GM12878 (cell line): ENCODE data around the gene MIER3. TPM values are rescaled to one million over a fixed set of nuclear protein-coding genes. Genes with fewer than 3 reads are reported as not detected.

Experiments used
- ATAC-seq: fragments of 200-7000 bp; cut with Tn5 transposase; 3 replicates; pipeline ENCODE4 v1.9.1; 2020; ENCODE audit warnings: mild to moderate bottlenecking, moderate library complexity
- BruUV-seq: library from RNA; stranded (reverse); fragments of 400-500 nt; replicated peaks from 2 replicates; lab custom pipeline; 2021; lab: Mats Ljungman, UMichigan
- CTCF ChIA-PET: fragments of 300-600 bp; sonication (Branson Sonifier 250); formaldehyde crosslinking; extraction: SDS; loops from one replicate; lab custom pipeline; 2021; ENCODE audit warnings: inconsistent platforms; lab: Yijun Ruan, JAX
- POLR2A ChIA-PET: fragments of 350-600 bp; formaldehyde crosslinking; extraction: SDS; loops from one replicate; lab custom pipeline; 2021; ENCODE audit warnings: inconsistent platforms; lab: Charles Lee
- RAD21 ChIA-PET: fragments of 300-600 bp; sonication (Branson Sonifier 250); formaldehyde crosslinking; loops from one replicate; lab custom pipeline; 2023; ENCODE audit warnings: antibody characterized with exemption; ENCODE audit not compliant: unreplicated experiment; lab: Charles Lee
- SMC1A ChIA-PET: fragments of 300-600 bp; sonication (Branson Sonifier 250); formaldehyde crosslinking; loops from one replicate; lab custom pipeline; 2023; ENCODE audit not compliant: unreplicated experiment, uncharacterized antibody; lab: Charles Lee
- DNase-seq: peaks from one replicate; pipeline ENCODE4 v3.0.0-alpha.2; 2011; ENCODE audit warnings: low read depth, low spot score
- FAIRE-seq: peaks from 3 replicates; lab custom pipeline; 2011; peaks lifted over from hg19 to GRCh38; lab: Jason Lieb, UNC
- H2AFZ ChIP-seq: 2 replicates; pipeline ENCODE4 v1.6.0; 2011; ENCODE audit warnings: low read depth, low read length, control low read depth; ENCODE audit not compliant: control insufficient read depth
- H3K27ac ChIP-seq: 2 replicates; pipeline ENCODE4 v1.5.1; 2011; ENCODE audit warnings: control low read depth; ENCODE audit not compliant: control insufficient read depth, insufficient read depth
- H3K27me3 ChIP-seq, 2 experiments: replicated peaks in 1 of 2; 2 replicates each; pipeline versions ENCODE4 v1.6.0 to v1.6.1; 2011; ENCODE audit warnings: low read length in 1 of 2; ENCODE audit not compliant: control insufficient read depth in 2 of 2, insufficient read depth in 2 of 2
- H3K36me3 ChIP-seq, 2 experiments: 2 replicates each; pipeline ENCODE4 v1.5.1; 2011; ENCODE audit warnings: low read length in 1 of 2; ENCODE audit not compliant: control insufficient read depth in 2 of 2, insufficient read depth in 2 of 2
- H3K4me1 ChIP-seq: 2 replicates; pipeline ENCODE4 v1.6.1; 2011; ENCODE audit warnings: mild to moderate bottlenecking, low read length, moderate library complexity, mixed read lengths; ENCODE audit not compliant: control insufficient read depth, insufficient read depth
- H3K4me2 ChIP-seq: 2 replicates; pipeline ENCODE4 v1.6.0; 2011; ENCODE audit warnings: control low read depth; ENCODE audit not compliant: control insufficient read depth, insufficient read depth
- H3K4me3 ChIP-seq: fragments of 200-600 bp; sonication (generic); 2 replicates; pipeline ENCODE4 v1.5.1; 2016
- H3K79me2 ChIP-seq: 2 replicates; pipeline ENCODE4 v1.6.0; 2011; ENCODE audit warnings: low read length; ENCODE audit not compliant: control insufficient read depth, insufficient read depth
- H3K9ac ChIP-seq: 2 replicates; pipeline ENCODE4 v1.8.0; 2011; ENCODE audit warnings: low read length, control low read depth, mixed read lengths; ENCODE audit not compliant: control insufficient read depth, insufficient read depth
- H3K9me3 ChIP-seq: replicated peaks from 3 replicates; pipeline ENCODE4 v1.5.1; 2011; ENCODE audit warnings: mild to moderate bottlenecking, low read length; ENCODE audit not compliant: control insufficient read depth, insufficient read depth
- H4K20me1 ChIP-seq: 2 replicates; pipeline ENCODE4 v1.6.0; 2011; ENCODE audit not compliant: control insufficient read depth, insufficient read depth
- ATF3 ChIP-seq: IDR thresholded peaks from 2 replicates; pipeline ENCODE4 v1.6.1; 2011; ENCODE audit warnings: low read depth, mild to moderate bottlenecking, low read length, moderate library complexity, borderline replicate concordance; ENCODE audit errors: extremely low read depth
- BCL11A ChIP-seq: IDR thresholded peaks from 2 replicates; pipeline ENCODE4 v1.6.1; 2011; ENCODE audit warnings: low read depth, low read length
- CBFB ChIP-seq: IDR thresholded peaks from 2 replicates; pipeline ENCODE4 v1.6.1; 2016; ENCODE audit warnings: antibody characterized with exemption, low read depth
- HDAC2 ChIP-seq: fragments of 200-600 bp; sonication (generic); IDR thresholded peaks from 2 replicates; pipeline ENCODE4 v1.6.1; 2017
- PKNOX1 ChIP-seq: fragments of 450-650 bp; IDR thresholded peaks from 2 replicates; pipeline ENCODE4 v1.6.1; 2016; ENCODE audit warnings: mild to moderate bottlenecking
- PML ChIP-seq: IDR thresholded peaks from 2 replicates; pipeline ENCODE4 v1.6.1; 2012; ENCODE audit warnings: low read length, inconsistent platforms
- POLR2AphosphoS5 ChIP-seq: IDR thresholded peaks from 2 replicates; pipeline ENCODE4 v1.6.1; 2011; ENCODE audit warnings: mild to moderate bottlenecking, low read length, inconsistent platforms
- SIN3A ChIP-seq: IDR thresholded peaks from 2 replicates; pipeline ENCODE4 v1.6.1; 2012; ENCODE audit warnings: low read depth, low read length, improper control_type of control experiment
- SMC3 ChIP-seq: IDR thresholded peaks from 2 replicates; pipeline ENCODE4 v1.6.1; 2011; ENCODE audit warnings: low read length, improper control_type of control experiment, borderline replicate concordance
- USF2 ChIP-seq: IDR thresholded peaks from 2 replicates; pipeline ENCODE4 v1.6.1; 2011; ENCODE audit warnings: low read depth, low read length, improper control_type of control experiment, borderline replicate concordance
- YBX1 ChIP-seq: fragments of 450-650 bp; IDR thresholded peaks from 2 replicates; pipeline ENCODE4 v1.6.1; 2016; ENCODE audit warnings: antibody characterized with exemption
- ZNF24 ChIP-seq: fragments of 450-650 bp; IDR thresholded peaks from 2 replicates; pipeline ENCODE4 v1.6.1; 2017; ENCODE audit warnings: antibody characterized with exemption, mild to moderate bottlenecking
- WGBS: methylation state at CpG from one replicate; pipeline ENCODE4 v1.1.6; 2016; ENCODE audit warnings: low lambda C conversion rate; ENCODE audit not compliant: insufficient replicate concordance, insufficient coverage; ENCODE audit errors: missing lambda C conversion rate; 5-methylcytosine and 5-hydroxymethylcytosine counted together
- in situ Hi-C: fragments of 300-500 bp; cut with MboI; formaldehyde crosslinking; loops from 9 replicates; pipeline ENCODE4 v1.14.3; 2018; ENCODE audit warnings: mixed read lengths
- intact Hi-C: fragments of 100-400 bp; cut with micrococcal nuclease; formaldehyde crosslinking; loops from one replicate; pipeline ENCODE4 v1.14.2; 2022; ENCODE audit not compliant: unreplicated experiment
- polyA plus RNA-seq, 11 experiments: library from polyadenylated mRNA; depleted of rRNA in 4 of 11; unstranded in 6 of 11; stranded (reverse) in 5 of 11; fragments of >200 nt; fragmentation: Nextera tagmentation in 4 of 11; fragmentation: Illumina TruSeq in 1 of 11; extraction: Ambion mirVana in 4 of 11; extraction: Trizol in 1 of 11; gene quantifications; 1 replicate in 1 of 11; 2 replicates in 10 of 11; pipeline versions ENCODE4 v1.2.1 to v1.2.3, GENCODE V29; 2011 to 2016; ENCODE audit warnings: inconsistent platforms in 2 of 11, missing spikeins in 2 of 11, low read depth in 1 of 11
- total RNA-seq, 4 experiments: library from RNA; depleted of rRNA in 3 of 4; stranded (reverse); fragments of >200 nt in 3 of 4; fragmentation: Illumina TruSeq in 1 of 4; extraction: Trizol in 1 of 4; gene quantifications; 2 replicates each; pipeline versions ENCODE4 v1.2.1 to v1.2.3, GENCODE V29; 2013 to 2021
- TF ChIP-seq, protein P1 (sequence below): fragments of 450-650 bp; IDR thresholded peaks from 2 replicates; pipeline ENCODE4 v1.6.1; 2016; ENCODE audit warnings: mild to moderate bottlenecking, moderate library complexity, borderline replicate concordance
- TF ChIP-seq, protein P2 (sequence below): fragments of 450-650 bp; IDR thresholded peaks from 2 replicates; pipeline ENCODE4 v1.6.1; 2014; ENCODE audit warnings: mild to moderate bottlenecking

MIER3 gene
- total and polyA plus RNA-seq, 10 of the 15 experiments (the other 5 are each of a cell fraction or from before 2014, with no cell fraction given), result 2.9 to 14.6 (median 7.2) TPM

GRCh38 chr5:56964173-56964572, 12.2 kb upstream of the MIER3 start:
- DNase-seq (no peak), FAIRE-seq (no peak), ATAC-seq (no peak)
- intact Hi-C loops (no loop called here), in situ Hi-C loops (no loop called here)
- ChIA-PET POLR2A (no interaction called here), CTCF (interaction anchor here (1.1 kb wide), 1 partner anchor 8 kb away, joined by 6 read pairs; no protein-coding TSS in a partner anchor), RAD21 (no interaction called here), SMC1A (interaction anchor here (3.3 kb wide), 1 partner anchor 10 kb away, joined by 7 read pairs; no protein-coding TSS in a partner anchor)
- Histone ChIP-seq H3K79me2 (no peaks in the 10 kb centered on the region), H3K9ac (no peak overlapping the region), H3K4me3 (no peak overlapping the region), H3K27ac (no peak overlapping the region), H3K4me2 (no peak overlapping the region), H3K9me3 (no peaks in the 10 kb centered on the region), H4K20me1 (no peaks in the 10 kb centered on the region), H2AFZ (no peak overlapping the region), H3K27me3 (peaks cover 0 to 3% of the 10 kb centered on the region in 2 experiments; a peak in 3 of 4 replicates), H3K36me3 (no peaks in the 10 kb centered on the region), H3K4me1 (no peaks in the 10 kb centered on the region)
- no TSS peak for BruUV-seq
- WGBS, result 40% methylated on average over 2 of the region's 2 CpGs
- TF ChIP-seq USF2, result no peak
- TF ChIP-seq CBFB, result no peak
- TF ChIP-seq, protein P1, sequence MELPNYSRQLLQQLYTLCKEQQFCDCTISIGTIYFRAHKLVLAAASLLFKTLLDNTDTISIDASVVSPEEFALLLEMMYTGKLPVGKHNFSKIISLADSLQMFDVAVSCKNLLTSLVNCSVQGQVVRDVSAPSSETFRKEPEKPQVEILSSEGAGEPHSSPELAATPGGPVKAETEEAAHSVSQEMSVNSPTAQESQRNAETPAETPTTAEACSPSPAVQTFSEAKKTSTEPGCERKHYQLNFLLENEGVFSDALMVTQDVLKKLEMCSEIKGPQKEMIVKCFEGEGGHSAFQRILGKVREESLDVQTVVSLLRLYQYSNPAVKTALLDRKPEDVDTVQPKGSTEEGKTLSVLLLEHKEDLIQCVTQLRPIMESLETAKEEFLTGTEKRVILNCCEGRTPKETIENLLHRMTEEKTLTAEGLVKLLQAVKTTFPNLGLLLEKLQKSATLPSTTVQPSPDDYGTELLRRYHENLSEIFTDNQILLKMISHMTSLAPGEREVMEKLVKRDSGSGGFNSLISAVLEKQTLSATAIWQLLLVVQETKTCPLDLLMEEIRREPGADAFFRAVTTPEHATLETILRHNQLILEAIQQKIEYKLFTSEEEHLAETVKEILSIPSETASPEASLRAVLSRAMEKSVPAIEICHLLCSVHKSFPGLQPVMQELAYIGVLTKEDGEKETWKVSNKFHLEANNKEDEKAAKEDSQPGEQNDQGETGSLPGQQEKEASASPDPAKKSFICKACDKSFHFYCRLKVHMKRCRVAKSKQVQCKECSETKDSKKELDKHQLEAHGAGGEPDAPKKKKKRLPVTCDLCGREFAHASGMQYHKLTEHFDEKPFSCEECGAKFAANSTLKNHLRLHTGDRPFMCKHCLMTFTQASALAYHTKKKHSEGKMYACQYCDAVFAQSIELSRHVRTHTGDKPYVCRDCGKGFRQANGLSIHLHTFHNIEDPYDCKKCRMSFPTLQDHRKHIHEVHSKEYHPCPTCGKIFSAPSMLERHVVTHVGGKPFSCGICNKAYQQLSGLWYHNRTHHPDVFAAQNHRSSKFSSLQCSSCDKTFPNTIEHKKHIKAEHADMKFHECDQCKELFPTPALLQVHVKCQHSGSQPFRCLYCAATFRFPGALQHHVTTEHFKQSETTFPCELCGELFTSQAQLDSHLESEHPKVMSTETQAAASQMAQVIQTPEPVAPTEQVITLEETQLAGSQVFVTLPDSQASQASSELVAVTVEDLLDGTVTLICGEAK, result no peak
- TF ChIP-seq HDAC2, result no peak
- TF ChIP-seq PKNOX1, result no peak
- TF ChIP-seq ZNF24, result no peak
- no peak for TF ChIP-seq SMC3
- TF ChIP-seq YBX1, result no peak
- TF ChIP-seq, protein P2, sequence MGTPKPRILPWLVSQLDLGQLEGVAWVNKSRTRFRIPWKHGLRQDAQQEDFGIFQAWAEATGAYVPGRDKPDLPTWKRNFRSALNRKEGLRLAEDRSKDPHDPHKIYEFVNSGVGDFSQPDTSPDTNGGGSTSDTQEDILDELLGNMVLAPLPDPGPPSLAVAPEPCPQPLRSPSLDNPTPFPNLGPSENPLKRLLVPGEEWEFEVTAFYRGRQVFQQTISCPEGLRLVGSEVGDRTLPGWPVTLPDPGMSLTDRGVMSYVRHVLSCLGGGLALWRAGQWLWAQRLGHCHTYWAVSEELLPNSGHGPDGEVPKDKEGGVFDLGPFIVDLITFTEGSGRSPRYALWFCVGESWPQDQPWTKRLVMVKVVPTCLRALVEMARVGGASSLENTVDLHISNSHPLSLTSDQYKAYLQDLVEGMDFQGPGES, result no peak
- TF ChIP-seq POLR2AphosphoS5, result no peak
- TF ChIP-seq PML, result no peak
- TF ChIP-seq ATF3, result no peak
- TF ChIP-seq SIN3A, result no peak
- no peak for TF ChIP-seq BCL11A
